Panc1 (cell line): ENCODE measurements around the gene HERC4.

Experiments
- CTCF ChIP-seq: fragments of 450-650 bp; IDR thresholded peaks from 2 replicates; pipeline ENCODE4 v1.5.1; 2017; ENCODE audit warnings: mild to moderate bottlenecking
- POLR2AphosphoS5 ChIP-seq: IDR thresholded peaks from 2 replicates; pipeline ENCODE4 v1.6.1; 2012; ENCODE audit warnings: mild to moderate bottlenecking, low read depth, low read length, moderate library complexity
- REST ChIP-seq, 2 experiments: IDR thresholded peaks; 2 replicates each; pipeline ENCODE4 v1.6.1; 2011 to 2012; ENCODE audit warnings: low read depth in 2 of 2, control low read depth in 1 of 2, low read length in 1 of 2, mild to moderate bottlenecking in 1 of 2, moderate library complexity in 1 of 2; ENCODE audit not compliant: insufficient read depth in 1 of 2
- TCF7L2 ChIP-seq: IDR thresholded peaks from 2 replicates; pipeline ENCODE4 v1.6.1; 2011; ENCODE audit warnings: mild to moderate bottlenecking, low read depth, low read length, inconsistent platforms

- TF ChIP-seq CTCF (no peak), TCF7L2 (no peak), POLR2AphosphoS5 (no peak), REST (IDR thresholded peaks at IDR 0.05; ENCODE audit: insufficient read depth in 1 of 2, low read depth in 2 of 2, low read length in 1 of 2) (no peak)
Measured at GRCh38 chr10:68032113-68032512, 43.0 kb downstream of the HERC4 start.
